Smooth muscle cell (in vitro differentiated cells): ENCODE data around the gene SNRNP48. TPM values are rescaled to one million over a fixed set of nuclear protein-coding genes. Genes with fewer than 3 reads are reported as not detected.

Experiments
- DNase-seq: peaks from one replicate; lab custom pipeline; 2025; ENCODE audit not compliant: unreplicated experiment; lab: John Stamatoyannopoulos, UW
- H2AFZ ChIP-seq: fragments of 200-600 bp; sonication (generic); 2 replicates; pipeline ENCODE4 v1.6.0; 2016; ENCODE audit warnings: antibody characterized with exemption, low read depth, mild to moderate bottlenecking
- H3F3A ChIP-seq: fragments of 200-600 bp; sonication (generic); 2 replicates; pipeline ENCODE4 v1.6.0; 2017; ENCODE audit warnings: antibody characterized with exemption, low read depth
- H3K27ac ChIP-seq: fragments of 200-600 bp; sonication (generic); 2 replicates; pipeline ENCODE4 v1.5.1; 2016; ENCODE audit warnings: low read depth, mild to moderate bottlenecking
- H3K27me3 ChIP-seq: fragments of 200-600 bp; sonication (generic); 2 replicates; pipeline ENCODE4 v1.6.1; 2016; ENCODE audit warnings: low read depth, mild to moderate bottlenecking
- H3K36me3 ChIP-seq: fragments of 200-600 bp; sonication (generic); 2 replicates; pipeline ENCODE4 v1.5.1; 2016; ENCODE audit warnings: low read depth
- H3K4me1 ChIP-seq: fragments of 200-600 bp; sonication (generic); 2 replicates; pipeline ENCODE4 v1.5.1; 2016; ENCODE audit warnings: low read depth
- H3K4me2 ChIP-seq: fragments of 200-600 bp; sonication (generic); 2 replicates; pipeline ENCODE4 v1.6.0; 2016; ENCODE audit warnings: mild to moderate bottlenecking
- H3K4me3 ChIP-seq: fragments of 200-600 bp; sonication (generic); 2 replicates; pipeline ENCODE4 v1.5.1; 2016; ENCODE audit warnings: mild to moderate bottlenecking
- H3K79me2 ChIP-seq: fragments of 200-600 bp; sonication (generic); 2 replicates; pipeline ENCODE4 v1.6.0; 2016; ENCODE audit warnings: low read depth, mild to moderate bottlenecking
- H3K9ac ChIP-seq: fragments of 200-600 bp; sonication (generic); 2 replicates; pipeline ENCODE4 v1.6.0; 2016; ENCODE audit warnings: low read depth
- H3K9me3 ChIP-seq: fragments of 200-600 bp; sonication (generic); replicated peaks from 2 replicates; pipeline ENCODE4 v1.5.1; 2016; ENCODE audit warnings: low read depth
- H4K20me1 ChIP-seq: fragments of 200-600 bp; sonication (generic); 2 replicates; pipeline ENCODE4 v1.6.0; 2016; ENCODE audit warnings: low read depth
- CTCF ChIP-seq: fragments of 200-600 bp; sonication (generic); IDR thresholded peaks from 2 replicates; pipeline ENCODE4 v1.5.1; 2017; ENCODE audit warnings: borderline replicate concordance, mild to moderate bottlenecking, antibody characterized with exemption; ENCODE audit not compliant: insufficient read depth, poor library complexity, severe bottlenecking
- WGBS: methylation state at CpG from one replicate; pipeline ENCODE4 v1.1.7; 2016; ENCODE audit warnings: low lambda C conversion rate; 5-methylcytosine and 5-hydroxymethylcytosine counted together
- polyA plus RNA-seq: library from polyadenylated mRNA; unstranded; fragments of >200 nt; fragmentation: Nextera tagmentation; extraction: Ambion mirVana; gene quantifications from 2 replicates; pipeline ENCODE4 v1.2.1, GENCODE V29; 2016
- total RNA-seq: library from RNA; depleted of rRNA; stranded (reverse); fragments of >200 nt; gene quantifications from 2 replicates; pipeline ENCODE4 v1.2.3, GENCODE V29; 2014

The SNRNP48 gene
- total and polyA plus RNA-seq, 2 experiments from 2014 or later: 3.2 to 11.0 TPM

- no peak for DNase-seq
- Histone ChIP-seq H3K79me2 (no peaks in the 10 kb centered on the region), H2AFZ (no peak overlapping the region), H3K9me3 (no peaks in the 10 kb centered on the region), H3K4me2 (no peak overlapping the region), H3K36me3 (no peaks in the 10 kb centered on the region), H3F3A (no peaks in the 10 kb centered on the region), H3K27ac (no peak overlapping the region), H4K20me1 (no peaks in the 10 kb centered on the region), H3K9ac (no peak overlapping the region), H3K27me3 (no peaks in the 10 kb centered on the region), H3K4me1 (no peaks in the 10 kb centered on the region), H3K4me3 (no peak overlapping the region)
- WGBS: 35% methylated on average over 5 of the region's 5 CpGs
- TF ChIP-seq CTCF: no peak
These were observed 41.5 kb downstream of the SNRNP48 start for GRCh38 chr6:7631466-7631865.

GRCh38 chr6:7632501-7633290 lies 42.7 kb downstream of the SNRNP48 start:
- no peaks in the 10 kb centered on the region for H3K9me3 ChIP-seq
- no peak overlapping the region for H3K9ac ChIP-seq
- DNase-seq: no peak
- 92% methylated on average over 9 of the region's 9 CpGs for WGBS
- H3K27ac ChIP-seq: no peak overlapping the region
- H3K4me2 ChIP-seq: no peak overlapping the region
- no peaks in the 10 kb centered on the region for H4K20me1 ChIP-seq
- H3K36me3 ChIP-seq: no peaks in the 10 kb centered on the region
- no peaks in the 10 kb centered on the region for H3F3A ChIP-seq
- H3K79me2 ChIP-seq: no peaks in the 10 kb centered on the region
- no peaks in the 10 kb centered on the region for H3K27me3 ChIP-seq
- no peak for TF ChIP-seq CTCF
- no peak overlapping the region for H2AFZ ChIP-seq
- H3K4me1 ChIP-seq: no peaks in the 10 kb centered on the region
- no peak overlapping the region for H3K4me3 ChIP-seq

GRCh38 chr6:7633361-7633760 lies 43.4 kb downstream of the SNRNP48 start:
- H3K27ac ChIP-seq: no peak overlapping the region
- H3K9ac ChIP-seq: no peak overlapping the region
- 67% methylated on average over 4 of the region's 4 CpGs for WGBS
- no peaks in the 10 kb centered on the region for H3K36me3 ChIP-seq
- no peaks in the 10 kb centered on the region for H3K4me1 ChIP-seq
- H3K9me3 ChIP-seq: no peaks in the 10 kb centered on the region
- no peaks in the 10 kb centered on the region for H3F3A ChIP-seq
- no peak for TF ChIP-seq CTCF
- no peak overlapping the region for H3K4me3 ChIP-seq
- DNase-seq: no peak
- H2AFZ ChIP-seq: no peak overlapping the region
- H3K4me2 ChIP-seq: no peak overlapping the region
- no peaks in the 10 kb centered on the region for H4K20me1 ChIP-seq
- H3K79me2 ChIP-seq: no peaks in the 10 kb centered on the region
- H3K27me3 ChIP-seq: no peaks in the 10 kb centered on the region

GRCh38 chr6:7636151-7636550 lies 46.2 kb downstream of the SNRNP48 start:
- WGBS: 79% methylated on average over 1 of the region's 1 CpG
- TF ChIP-seq CTCF: no peak
- no peak overlapping the region for H2AFZ ChIP-seq

More at GRCh38 chr6:7636151-7636550, 46.2 kb downstream of the SNRNP48 start:
- Histone ChIP-seq H3K4me3 (no peak overlapping the region), H4K20me1 (no peaks in the 10 kb centered on the region), H3F3A (no peaks in the 10 kb centered on the region), H3K4me2 (no peak overlapping the region), H3K4me1 (no peaks in the 10 kb centered on the region), H3K27ac (no peak overlapping the region), H3K79me2 (no peaks in the 10 kb centered on the region), H3K9me3 (no peaks in the 10 kb centered on the region), H3K9ac (no peak overlapping the region), H3K27me3 (no peaks in the 10 kb centered on the region), H3K36me3 (no peaks in the 10 kb centered on the region)
- no peak for DNase-seq
